A673 (cell line): ENCODE results near the gene CAPN9.

ENCODE experiments used
- EZH2 ChIP-seq: fragments of 200-600 bp; sonication (generic); IDR thresholded peaks from 2 replicates; pipeline ENCODE4 v1.6.1; 2017; ENCODE audit warnings: borderline replicate concordance, low read depth, mild to moderate bottlenecking, mixed read lengths, antibody characterized with exemption, low read length; ENCODE audit not compliant: poor library complexity, severe bottlenecking
- TF ChIP-seq, protein P1 (sequence below): fragments of 300-800, 200-600 bp; sonication (generic); conservative IDR thresholded peaks from 2 replicates; pipeline ENCODE4 v1.5.1; 2017; ENCODE audit warnings: low read depth, mild to moderate bottlenecking, antibody characterized with exemption, low read length, moderate library complexity, mixed read lengths

DNA sequence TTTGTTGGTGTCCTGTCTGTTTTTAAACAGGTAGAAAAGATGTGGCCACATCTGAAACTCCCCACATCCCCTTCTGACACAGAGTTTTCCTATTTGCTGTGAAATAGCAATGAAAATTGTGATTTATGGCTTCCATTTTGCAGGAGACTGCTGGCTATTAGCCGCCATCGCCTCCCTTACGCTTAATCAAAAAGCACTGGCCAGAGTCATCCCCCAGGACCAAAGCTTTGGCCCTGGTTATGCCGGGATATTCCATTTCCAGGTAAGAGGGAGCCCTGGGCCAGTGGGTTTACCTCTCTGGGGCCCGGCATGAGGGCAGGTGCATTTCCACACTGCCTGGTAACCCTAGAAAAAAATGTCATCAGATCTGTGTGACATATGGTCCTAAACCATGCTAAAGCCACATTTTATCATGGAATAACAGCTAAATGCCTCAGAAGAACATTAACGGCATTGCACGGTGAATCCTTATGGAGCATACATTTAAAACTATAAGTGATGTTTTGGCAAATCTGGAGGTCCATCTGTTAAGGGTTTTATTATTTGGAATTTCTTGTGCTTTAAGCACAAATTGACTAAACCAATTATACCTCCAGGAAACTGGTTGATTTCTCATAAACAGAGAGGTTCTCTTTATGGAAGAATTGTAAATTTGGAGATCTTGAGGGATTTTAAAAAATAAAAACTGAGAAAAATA is 12.3 kb downstream of the CAPN9 start:
- no peak for TF ChIP-seq EZH2
- TF ChIP-seq, protein P1, sequence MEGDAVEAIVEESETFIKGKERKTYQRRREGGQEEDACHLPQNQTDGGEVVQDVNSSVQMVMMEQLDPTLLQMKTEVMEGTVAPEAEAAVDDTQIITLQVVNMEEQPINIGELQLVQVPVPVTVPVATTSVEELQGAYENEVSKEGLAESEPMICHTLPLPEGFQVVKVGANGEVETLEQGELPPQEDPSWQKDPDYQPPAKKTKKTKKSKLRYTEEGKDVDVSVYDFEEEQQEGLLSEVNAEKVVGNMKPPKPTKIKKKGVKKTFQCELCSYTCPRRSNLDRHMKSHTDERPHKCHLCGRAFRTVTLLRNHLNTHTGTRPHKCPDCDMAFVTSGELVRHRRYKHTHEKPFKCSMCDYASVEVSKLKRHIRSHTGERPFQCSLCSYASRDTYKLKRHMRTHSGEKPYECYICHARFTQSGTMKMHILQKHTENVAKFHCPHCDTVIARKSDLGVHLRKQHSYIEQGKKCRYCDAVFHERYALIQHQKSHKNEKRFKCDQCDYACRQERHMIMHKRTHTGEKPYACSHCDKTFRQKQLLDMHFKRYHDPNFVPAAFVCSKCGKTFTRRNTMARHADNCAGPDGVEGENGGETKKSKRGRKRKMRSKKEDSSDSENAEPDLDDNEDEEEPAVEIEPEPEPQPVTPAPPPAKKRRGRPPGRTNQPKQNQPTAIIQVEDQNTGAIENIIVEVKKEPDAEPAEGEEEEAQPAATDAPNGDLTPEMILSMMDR = no peak
